GM19452 (cell line): ENCODE results near the gene ZC3H14.

Experiments
- ATAC-seq: cut with Tn5 transposase; IDR thresholded peaks from one replicate; pipeline ENCODE4 v1.9.1; 2021; ENCODE audit not compliant: unreplicated experiment

Gene ZC3H14

DNA sequence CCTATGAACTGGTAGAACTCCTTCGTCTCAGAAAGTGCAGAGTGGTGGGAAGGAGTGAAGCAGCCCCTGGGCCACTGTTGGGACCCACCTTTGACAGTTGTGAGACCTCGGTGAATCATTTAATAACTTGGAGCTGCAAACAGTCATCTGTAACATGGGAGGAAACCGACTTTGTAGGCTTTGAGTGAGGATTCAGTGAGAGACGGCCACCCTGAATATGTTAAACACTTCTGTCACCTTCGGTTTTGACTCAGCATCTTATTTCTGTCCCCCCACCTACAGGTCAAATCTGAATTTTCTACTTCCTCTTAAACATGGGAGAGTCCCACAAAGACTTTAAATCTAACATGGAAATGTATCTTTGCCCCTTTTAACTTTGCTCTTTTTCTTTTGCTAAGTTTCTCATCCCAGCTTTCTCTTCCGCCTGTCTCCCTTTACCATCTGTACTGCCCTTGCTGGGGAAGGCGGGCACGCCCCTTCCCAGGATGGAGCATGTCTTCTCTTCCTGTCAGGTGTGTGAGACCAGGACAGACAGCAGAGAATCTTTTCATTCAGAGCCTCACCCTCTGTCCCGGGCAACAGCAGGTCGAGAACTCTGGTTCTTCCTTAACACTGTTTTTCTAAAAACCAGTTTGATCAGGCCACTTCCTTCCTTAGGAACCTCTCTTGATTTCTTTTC, 37.1 kb downstream of the ZC3H14 start:
- ATAC-seq = peak; percentile 90

DNA sequence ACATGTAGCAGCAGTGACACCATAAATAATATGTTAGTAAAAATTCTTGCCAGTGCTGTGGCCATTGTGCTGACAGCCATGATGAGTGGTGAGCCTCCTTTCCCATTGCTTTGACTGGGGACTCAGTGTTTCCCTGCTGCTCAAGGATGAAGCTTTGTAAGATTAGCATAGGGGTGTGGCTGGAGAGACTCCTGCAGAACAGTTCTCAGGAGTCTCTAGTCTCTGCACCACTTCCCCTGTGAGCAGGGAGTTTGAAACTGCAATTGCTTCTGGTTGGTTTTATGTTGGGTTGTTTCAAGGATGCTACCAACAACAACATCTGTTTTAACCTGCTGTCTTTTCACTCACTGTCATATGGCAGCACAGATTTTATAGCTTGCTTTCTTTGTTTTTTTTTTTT, 41.4 kb downstream of the ZC3H14 start:
- no peak for ATAC-seq

DNA sequence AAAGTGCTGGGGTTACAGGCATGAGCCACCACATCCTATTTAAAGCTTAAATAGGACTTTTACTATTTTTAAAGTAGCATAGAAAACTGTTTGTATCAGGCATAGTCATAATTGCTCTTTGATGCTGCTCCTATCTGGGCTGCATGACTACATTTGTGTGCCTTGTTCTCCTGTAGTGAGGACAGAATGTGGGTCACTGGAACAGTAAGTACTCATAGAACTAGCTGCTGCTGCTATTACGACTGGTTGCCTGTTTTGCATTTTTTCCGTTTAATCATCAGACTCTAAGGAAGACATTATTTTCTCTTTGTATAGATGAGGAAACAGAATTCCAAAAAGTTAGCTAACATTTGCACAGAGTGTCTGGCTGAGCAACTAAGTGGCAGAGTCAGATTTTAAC, 42.8 kb downstream of the ZC3H14 start:
- ATAC-seq = no peak

DNA sequence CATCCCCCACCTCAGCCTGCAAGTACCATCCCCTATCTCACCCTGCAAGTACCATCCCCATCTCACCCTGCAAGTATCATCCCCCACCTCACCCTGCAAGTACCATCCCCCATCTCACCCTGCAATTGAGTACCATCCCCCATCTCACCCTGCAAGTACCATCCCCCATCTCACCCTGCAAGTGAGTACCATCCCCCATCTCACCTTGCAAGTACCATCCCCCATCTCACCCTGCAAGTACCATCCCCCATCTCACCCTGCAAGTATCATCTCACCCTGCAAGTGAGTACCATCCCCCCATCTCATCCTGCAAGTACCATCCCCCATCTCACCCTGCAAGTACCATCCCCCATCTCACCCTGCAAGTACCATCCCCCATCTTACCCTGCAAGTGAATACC, 45.0 kb downstream of the ZC3H14 start:
- no peak for ATAC-seq

DNA sequence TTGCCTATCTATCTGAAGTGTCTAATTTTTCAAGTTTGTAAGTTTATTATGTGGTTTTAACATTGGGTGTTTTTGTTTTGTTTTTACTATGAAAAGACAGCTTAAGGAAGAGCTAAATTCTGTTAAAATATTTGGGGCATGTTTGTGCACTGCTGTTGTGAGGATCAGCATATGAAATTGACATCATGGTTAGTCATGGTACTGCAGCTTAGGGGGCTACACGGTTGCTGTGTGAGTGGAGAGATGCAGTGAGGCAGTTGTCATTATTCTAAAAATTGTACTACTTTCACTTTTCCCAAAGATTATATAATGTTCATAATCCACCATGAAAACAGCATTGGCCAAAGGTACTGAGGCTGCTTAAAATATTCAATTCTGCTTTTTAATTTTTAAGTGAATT, 49.0 kb downstream of the ZC3H14 start:
- ATAC-seq = no peak

DNA sequence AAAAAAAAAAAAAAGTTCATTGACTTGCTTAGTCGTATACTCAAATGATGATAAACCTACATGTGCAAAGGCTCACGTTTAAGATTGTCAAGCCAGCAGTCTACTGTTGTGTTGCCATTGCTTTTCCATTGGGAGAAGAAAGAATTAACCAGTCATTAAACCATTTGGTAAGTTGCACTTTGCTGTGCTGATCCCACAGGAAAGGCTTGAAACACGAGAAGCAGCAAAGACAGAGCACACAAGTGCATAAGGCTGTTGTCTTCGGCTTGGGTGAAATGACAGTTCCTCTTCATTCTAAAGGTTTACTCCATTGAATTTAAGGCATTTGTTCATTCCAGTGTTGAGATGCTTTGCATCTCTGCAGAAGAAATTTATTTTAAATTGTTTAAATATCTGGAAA, 50.1 kb downstream of the ZC3H14 start:
- ATAC-seq = no peak

DNA sequence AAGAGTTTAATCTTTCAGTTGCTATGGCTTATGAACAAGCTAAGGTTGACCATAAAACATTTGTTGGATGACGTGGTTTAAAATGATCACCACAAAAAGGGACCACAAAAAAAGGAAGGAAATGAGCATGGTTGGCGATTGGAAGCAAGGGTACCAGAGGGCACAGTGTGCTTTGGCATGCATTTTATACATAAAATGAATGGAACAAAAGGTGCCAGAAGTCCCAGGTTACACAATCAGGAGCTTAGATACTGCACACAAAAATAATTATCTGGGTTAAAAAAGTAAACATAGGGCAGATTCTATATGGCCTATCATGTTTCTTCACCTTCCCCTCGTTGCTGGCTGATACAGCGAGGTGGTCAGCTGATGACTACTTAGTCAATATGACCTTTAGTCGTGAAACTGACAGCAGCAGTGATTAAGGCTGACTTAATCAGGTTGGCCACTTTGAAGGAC, 50.7 kb downstream of the ZC3H14 start:
- ATAC-seq = no peak

DNA sequence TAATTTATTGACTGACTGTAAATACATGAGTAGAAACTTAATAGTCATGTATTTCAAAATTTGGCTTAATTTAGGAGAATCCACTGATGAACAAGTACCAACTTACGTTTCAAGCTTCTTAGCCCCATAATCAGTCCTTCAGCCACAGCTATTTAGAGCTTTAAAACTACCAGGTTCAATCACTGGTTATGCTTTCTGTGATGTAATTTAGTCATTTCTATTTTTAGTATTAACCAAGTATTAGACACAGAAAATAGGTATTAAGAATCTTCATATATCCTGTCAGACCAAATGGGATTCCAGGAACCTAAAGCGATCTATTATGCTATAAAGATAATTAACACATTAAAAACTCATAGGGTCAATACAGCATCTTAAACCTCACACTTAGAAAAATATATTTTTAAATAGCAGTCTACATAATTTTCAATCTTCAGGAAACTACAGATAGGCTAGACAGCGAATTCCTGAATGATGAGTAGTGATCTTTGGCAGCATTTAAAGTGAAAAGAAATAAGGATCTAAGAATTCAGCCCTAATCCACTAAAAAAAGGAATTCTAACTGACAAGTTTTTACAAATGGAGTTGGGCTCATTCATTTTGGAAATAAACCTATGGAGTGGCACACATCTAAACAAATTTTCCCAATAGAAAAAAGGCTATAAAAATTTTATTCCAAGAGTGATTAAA, 51.5 kb downstream of the ZC3H14 start:
- no peak for ATAC-seq

DNA sequence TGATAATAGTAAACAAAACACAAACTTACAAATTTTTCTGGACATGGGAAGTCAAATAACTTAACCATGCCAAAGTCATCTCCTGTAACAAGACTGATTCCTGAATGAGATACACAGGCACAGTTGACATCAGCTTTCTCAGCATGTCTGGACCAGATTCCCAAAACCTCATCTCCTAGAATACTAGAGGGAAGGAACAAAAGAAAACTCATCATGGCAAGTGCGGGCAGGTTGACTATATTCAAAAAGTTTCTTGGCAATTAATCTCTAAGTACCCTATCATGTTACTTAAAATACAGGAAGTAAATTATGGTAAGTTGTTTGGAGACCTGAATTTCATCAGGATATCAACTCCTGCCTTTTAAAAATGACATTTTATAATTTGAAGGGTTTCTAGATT, 53.9 kb downstream of the ZC3H14 start:
- ATAC-seq = no peak

DNA sequence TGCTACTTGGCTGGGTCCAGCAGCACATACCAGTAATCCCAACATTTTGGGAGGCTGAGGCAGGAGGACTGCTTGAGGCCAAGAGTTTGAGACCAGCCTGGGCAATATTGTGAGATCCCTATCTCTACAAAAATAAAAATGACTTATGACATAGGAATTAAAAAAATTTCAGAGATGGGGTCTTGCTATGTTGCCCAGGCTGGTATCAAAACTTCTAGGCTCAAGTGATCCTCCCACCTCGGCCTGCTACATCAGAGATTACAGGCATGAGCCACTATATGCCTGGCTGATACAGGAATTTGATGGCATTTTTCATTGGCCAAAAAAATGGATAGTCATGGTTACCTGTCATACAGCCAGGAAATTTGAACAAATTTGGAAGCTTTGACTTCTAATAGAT, 54.6 kb downstream of the ZC3H14 start:
- ATAC-seq = no peak

DNA sequence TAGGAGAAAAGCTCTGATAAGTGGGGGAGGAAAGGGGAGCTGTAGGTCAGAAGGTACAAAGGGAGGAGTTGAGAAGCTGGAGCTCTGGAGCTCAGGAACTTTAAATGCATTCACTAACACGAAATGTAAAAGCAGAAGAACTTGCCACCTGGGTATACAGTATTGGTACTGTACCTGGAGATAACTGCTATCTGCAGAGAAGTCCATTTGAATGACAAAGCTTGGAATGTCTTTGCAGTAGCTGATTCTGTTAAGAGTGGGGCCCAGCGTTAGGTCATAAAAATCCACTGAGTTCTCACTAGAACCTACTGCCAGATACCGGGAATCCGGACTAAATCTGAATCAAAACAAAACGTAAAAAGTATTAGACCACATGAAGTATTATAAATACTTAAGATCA, 55.6 kb downstream of the ZC3H14 start:
- no peak for ATAC-seq

DNA sequence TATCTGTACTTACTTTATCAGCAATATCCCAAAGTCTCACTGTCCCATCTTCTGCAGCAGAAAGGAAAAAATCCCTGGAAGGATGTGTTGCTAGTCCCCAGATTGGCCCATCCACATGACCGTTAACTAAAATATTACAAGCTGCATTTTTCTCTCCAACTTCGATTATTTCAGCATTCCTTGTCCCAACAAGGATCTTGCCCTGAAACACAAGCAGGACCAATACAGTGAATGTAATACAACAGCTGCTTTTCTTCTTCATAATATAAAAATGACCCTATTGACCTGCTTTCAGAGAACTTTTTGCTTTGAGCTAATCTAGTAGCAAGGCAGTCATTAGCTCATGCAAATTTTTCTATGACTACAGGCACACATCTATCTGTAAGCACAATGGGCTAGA, 58.3 kb downstream of the ZC3H14 start:
- no peak for ATAC-seq

DNA sequence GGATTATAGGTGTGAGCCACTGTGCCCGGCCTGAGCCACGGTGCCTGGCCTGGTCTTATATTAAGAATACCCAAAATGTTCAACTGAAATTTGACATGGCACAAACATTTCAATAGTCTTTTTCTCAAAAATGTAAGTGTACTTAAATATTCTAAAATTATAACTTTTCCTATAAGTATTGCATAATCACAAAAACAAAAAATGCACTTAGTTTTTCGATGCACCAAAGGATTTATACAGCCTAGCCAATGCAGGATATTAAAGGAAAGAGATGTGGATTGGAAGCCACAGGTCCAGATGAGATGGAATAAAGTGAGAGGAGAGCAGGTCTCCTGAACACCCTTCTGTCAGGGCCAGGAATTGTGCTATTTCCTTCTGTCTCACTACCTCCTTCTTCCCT, 62.8 kb downstream of the ZC3H14 start:
- ATAC-seq = no peak

DNA sequence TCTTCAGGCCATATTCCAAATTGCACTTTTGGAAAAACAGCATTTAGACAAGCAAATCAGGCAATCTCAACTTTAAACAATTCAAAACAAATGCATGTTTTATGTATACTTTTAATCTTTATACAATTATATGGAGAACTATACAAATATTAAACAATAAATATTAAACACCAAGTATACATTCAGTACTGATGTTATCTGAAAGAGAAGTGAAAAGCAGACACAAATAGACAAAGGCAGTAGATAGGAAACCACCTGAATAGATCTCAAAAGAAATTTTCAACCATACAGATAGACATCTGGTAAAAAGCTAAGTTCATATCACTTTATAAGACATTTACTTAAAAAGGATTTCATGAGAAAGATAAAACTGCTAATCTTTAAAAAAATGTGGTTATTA, 65.2 kb downstream of the ZC3H14 start:
- ATAC-seq = no peak

DNA sequence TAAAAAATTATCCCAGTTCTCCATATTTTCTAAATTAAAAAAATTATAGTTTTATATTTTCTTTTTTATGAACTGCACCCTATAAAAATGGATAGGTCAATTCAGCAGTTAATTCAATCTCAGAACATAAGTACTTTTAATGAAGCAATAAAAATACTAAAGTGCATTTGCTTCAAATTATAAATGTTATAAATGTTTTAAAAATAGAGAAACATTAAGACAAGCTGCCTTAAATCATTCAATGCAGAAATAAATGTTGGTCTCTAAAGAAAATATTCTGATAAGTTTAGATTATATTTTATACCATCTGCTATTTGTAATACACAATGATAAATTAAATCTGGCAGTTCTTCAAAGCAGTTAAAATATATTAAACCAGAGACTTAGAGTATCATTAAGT, 65.6 kb downstream of the ZC3H14 start:
- ATAC-seq = no peak

DNA sequence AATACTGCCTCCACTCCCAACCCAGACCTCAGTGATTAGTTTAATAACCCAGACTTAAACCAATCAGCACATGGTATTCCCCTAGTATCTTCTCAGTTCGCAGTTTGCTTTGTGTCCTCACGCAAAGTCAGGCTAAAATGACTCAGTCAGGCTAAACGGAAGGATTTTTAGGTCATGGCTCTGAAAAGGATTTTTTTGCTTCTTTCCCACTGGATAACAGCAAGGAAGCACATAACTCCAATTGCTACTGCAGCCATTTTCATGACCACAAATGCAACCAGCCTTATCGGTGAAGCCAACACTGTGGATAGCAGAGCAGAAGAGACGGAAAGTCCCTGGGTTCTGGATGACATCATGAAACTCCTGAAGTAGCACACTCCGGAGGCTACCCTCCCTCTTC, 67.7 kb downstream of the ZC3H14 start:
- ATAC-seq = no peak

DNA sequence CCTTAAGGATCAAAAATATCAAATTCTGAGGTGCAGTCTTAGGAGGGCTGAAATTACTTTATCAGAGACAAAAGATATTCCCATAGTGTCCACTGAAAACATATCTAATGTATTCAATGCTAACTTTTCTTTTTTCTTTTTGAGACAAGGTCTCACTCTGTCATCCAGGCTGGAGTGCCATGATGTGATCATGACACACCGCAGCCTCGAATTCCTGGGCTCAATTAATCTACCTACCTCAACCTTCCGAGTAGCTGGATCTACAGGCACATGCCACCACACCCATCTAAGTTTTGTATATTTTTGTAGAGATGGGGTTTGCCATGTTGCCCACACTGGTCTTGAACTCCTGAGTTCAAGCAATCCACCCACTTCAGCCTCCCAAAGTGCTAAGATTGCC, 68.3 kb downstream of the ZC3H14 start:
- no peak for ATAC-seq

DNA sequence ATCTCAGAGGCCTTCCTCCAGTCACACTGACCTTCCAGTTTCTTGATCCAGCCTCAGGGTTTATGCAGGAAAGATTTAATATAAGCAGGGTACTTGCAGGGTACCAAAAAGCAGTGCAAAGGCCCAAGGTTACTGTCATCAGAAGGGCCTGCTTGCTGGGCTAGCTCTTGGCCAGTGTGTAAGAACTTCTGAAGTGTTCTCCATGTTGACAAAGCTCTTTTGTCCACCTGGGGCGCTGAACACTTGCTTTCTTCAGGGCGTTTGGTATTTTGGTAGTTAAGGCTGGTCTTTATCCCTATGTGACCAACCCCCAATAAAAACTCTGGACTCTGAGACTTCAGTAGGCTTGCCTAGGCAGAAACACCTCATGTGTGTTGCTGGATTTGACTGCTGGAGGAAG, 69.7 kb downstream of the ZC3H14 start:
- no peak for ATAC-seq

DNA sequence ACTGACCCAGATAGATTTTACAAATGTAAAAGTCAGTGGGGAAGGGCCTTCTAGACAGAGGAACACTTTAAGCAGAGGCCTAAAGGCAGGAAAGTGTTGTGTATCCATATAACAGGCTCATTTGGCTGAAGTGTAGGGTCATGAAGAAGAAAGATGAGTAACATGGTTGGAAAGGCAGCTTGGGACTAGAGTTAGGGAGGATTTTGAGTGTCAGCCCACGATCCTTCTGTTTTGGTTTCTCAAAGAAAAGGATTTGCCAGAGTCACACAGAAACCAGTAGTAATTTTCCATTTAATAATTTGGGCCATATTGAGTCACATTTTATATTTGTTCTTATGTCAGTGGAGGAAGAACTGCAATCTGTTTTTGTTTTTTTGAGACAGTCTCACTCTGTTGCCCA, 76.4 kb downstream of the ZC3H14 start:
- ATAC-seq = no peak

DNA sequence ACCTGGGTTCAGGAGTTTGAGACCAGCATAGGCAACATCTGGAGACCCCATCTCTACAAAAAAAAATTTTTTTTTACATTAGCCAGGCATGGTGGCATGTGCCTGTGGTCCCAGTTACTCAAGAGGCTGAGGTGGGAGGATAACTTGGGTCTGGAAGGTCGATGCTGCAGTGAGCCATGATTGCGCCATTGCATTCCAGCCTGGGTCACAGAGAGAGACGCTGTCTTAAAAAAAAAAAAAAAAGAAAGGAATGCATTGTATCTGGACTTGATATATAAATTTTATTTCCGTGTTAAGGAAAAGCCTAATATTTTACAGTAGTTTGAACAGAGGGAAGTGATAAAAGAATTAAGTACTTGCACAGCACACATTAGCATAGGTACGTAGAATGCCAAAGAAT, 97.2 kb downstream of the ZC3H14 start:
- no peak for ATAC-seq

DNA sequence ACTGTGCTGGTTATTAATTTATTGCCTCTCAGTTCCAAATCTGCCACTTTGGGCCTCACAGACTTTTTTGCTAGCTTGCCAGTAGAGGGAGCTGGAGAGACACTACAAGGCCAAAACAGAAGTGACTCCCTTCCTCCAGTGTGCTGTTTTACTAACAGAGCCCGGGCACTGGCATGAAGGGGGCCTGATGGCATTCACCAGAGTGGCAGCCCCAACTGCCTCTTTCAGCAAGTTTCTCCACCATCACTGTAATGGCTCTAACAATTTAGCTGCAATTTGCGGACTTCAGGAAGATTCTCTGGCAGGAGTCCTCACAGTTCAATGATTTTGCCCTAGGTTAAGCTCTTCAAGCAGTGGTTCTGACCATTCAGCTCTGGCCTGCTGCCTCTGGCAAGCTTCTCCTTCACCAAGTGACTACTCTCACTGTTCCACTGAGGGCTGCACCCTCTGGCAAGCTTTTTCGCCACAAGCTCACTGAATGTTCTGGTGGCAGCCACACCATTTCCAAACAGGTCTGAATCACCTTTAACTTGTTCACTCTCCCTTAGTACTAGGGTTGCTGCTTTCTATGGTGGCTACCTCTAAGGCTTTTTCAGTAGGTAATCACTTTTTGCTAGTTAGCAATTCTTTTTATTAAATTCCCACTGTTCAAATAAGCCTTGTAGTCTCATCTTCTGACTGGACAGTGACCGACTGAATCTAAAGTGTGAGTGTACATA, 104.9 kb downstream of the ZC3H14 start:
- peak; percentile 83 for ATAC-seq

DNA sequence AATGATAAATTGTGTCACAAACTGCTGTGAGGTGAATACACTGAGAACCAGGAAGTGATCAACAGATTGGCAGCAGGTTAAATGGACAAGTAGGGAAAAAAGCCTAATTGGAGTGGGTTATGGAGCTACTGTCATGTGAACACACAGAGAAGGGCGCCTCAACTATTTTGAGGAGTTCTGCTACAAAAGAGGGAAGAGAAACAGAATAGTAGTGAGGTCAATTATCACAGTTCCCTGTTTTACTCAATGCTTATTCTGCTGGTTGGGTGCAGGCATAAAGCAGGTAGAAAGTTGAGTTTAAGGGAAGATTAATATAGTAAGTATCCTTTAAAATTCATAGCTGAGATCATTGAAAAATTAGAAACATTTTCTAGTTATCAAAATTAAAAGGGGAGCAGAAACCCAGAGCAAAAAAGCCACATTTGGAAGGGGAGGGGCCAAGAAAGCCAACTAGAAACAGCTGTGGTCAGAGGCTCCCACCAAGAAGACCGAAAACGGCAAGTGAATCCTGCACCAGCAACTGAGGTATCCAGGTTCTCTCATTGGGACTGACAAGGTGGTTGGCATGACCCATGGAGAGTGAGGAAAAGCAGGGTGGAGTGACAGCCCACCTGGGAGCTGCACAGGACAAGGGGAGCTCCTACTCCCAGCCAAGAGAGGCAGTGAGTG, 105.7 kb downstream of the ZC3H14 start:
- ATAC-seq = peak; percentile 42
